Astrocyte (in vitro differentiated cells and primary cell): ENCODE data around the gene NELFB.

ENCODE experiments used
- EZH2 ChIP-seq: IDR thresholded peaks from 2 replicates; pipeline ENCODE4 v1.6.1; 2012; ENCODE audit warnings: mild to moderate bottlenecking, low read length, inconsistent platforms; ENCODE audit not compliant: insufficient read depth
- TF ChIP-seq, protein P1 (sequence below): IDR thresholded peaks from 2 replicates; pipeline ENCODE4 v1.5.1; 2011; ENCODE audit warnings: low read depth, mild to moderate bottlenecking, inconsistent platforms, low read length, moderate library complexity; ENCODE audit not compliant: insufficient read depth

DNA sequence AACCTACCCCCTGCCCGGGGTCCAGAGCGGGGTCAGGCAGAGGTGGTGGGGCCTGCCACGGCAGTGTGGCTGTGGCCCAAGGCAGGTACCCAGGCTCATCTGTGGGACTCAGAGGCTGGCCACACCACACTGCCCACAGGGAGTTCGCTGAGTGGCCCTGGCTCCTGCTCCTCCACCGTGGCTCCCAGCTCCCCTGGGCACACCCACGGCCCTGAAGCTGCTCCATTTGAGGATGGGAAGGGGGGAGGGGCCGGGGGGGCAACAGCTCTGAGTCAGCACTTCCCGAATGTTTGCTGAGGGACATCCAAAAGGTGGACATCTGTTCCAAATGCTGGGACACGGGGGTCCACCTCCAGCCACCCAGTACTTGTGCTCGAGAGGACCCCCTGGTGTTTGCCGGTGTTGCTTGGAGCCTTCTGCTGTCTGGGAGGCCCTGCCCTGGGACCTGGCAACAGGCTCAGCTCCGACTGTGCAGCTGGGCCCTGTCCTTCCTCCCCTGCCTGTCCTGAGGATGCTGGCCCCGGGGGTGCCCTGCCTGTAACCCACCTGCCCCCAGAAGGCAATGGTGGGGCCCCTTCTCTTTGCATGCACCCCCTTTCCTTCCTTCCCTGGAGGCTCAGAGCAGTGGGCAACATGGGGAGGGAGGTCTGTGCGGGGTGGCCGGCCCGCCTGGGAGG lies 49.4 kb downstream of the NELFB start:
- TF ChIP-seq, protein P1, sequence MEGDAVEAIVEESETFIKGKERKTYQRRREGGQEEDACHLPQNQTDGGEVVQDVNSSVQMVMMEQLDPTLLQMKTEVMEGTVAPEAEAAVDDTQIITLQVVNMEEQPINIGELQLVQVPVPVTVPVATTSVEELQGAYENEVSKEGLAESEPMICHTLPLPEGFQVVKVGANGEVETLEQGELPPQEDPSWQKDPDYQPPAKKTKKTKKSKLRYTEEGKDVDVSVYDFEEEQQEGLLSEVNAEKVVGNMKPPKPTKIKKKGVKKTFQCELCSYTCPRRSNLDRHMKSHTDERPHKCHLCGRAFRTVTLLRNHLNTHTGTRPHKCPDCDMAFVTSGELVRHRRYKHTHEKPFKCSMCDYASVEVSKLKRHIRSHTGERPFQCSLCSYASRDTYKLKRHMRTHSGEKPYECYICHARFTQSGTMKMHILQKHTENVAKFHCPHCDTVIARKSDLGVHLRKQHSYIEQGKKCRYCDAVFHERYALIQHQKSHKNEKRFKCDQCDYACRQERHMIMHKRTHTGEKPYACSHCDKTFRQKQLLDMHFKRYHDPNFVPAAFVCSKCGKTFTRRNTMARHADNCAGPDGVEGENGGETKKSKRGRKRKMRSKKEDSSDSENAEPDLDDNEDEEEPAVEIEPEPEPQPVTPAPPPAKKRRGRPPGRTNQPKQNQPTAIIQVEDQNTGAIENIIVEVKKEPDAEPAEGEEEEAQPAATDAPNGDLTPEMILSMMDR, result no peak
- no peak for TF ChIP-seq EZH2
